GM13976 (cell line): Measurements from ENCODE around the gene MXI1.
A peak's percentile ranks its signal among the peaks of the same experiment; 100 is the strongest.

ENCODE experiments used
- DNase-seq: peaks from one replicate; pipeline ENCODE4 v3.0.0; 2012; ENCODE audit warnings: low spot score
- in situ Hi-C: fragments of 300-500 bp; cut with MboI; formaldehyde crosslinking; loops from one replicate; pipeline ENCODE4 v1.12.0; 2022; ENCODE audit warnings: low sequenced_read_pairs, mixed read lengths, inconsistent platforms; ENCODE audit not compliant: unreplicated experiment
- TF ChIP-seq, protein P1 (sequence below): IDR thresholded peaks from 2 replicates; pipeline ENCODE4 v1.5.1; 2012; ENCODE audit warnings: borderline replicate concordance, mild to moderate bottlenecking; ENCODE audit not compliant: insufficient read depth; ENCODE audit errors: extremely low read depth, missing control alignments, control extremely low read depth

Gene MXI1

DNA sequence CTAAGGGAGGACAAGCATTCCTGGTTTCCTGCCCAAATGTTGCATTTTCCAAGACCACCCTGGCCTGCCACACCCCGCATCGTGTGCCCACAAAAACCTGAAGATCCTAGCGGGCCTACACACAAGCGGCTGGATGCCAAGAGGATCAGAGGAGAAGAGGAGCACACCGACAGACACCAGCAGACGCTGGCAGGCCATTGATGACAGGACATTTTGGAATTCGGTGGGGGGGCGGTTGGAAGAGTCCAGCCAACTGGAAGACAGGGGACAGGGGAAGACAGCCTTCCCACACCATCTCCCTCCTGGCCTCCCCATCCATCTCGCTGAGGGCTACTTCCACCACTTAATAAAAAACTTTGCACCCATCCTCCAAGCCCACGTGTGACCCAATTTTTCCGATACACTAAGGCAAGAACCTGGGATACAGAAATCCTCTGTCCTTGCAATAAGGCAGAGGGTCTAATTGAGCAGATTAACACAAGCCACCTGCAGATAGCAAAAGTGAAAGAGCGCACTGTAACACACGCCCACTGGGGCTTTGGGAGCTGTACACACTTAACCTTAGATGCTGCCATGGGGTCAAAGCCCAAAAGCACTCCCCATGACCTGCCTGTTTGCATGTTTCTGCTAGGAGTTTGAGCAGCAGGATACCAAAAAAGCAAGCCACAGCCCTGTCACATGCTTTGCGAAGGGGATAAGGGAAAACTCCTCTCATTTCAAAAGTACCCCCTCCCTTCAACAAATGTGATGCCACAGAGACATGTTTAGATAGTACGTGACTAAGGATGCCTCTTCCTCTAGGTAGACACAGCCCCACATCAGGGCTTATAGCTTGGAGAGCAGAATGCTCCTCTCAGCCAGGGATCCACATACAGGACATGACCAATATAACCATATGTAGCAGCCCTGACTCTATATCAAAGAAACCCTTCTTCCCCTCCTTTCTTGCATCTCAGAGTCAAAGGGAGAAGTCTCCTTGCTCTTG, 110.8 kb downstream of the MXI1 start:
- in situ Hi-C loops = loop anchor here (25.0 kb wide), 1 partner anchor 569 kb away; no protein-coding TSS in a partner anchor
- no peak for DNase-seq
- TF ChIP-seq, protein P1, sequence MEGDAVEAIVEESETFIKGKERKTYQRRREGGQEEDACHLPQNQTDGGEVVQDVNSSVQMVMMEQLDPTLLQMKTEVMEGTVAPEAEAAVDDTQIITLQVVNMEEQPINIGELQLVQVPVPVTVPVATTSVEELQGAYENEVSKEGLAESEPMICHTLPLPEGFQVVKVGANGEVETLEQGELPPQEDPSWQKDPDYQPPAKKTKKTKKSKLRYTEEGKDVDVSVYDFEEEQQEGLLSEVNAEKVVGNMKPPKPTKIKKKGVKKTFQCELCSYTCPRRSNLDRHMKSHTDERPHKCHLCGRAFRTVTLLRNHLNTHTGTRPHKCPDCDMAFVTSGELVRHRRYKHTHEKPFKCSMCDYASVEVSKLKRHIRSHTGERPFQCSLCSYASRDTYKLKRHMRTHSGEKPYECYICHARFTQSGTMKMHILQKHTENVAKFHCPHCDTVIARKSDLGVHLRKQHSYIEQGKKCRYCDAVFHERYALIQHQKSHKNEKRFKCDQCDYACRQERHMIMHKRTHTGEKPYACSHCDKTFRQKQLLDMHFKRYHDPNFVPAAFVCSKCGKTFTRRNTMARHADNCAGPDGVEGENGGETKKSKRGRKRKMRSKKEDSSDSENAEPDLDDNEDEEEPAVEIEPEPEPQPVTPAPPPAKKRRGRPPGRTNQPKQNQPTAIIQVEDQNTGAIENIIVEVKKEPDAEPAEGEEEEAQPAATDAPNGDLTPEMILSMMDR = no peak

DNA sequence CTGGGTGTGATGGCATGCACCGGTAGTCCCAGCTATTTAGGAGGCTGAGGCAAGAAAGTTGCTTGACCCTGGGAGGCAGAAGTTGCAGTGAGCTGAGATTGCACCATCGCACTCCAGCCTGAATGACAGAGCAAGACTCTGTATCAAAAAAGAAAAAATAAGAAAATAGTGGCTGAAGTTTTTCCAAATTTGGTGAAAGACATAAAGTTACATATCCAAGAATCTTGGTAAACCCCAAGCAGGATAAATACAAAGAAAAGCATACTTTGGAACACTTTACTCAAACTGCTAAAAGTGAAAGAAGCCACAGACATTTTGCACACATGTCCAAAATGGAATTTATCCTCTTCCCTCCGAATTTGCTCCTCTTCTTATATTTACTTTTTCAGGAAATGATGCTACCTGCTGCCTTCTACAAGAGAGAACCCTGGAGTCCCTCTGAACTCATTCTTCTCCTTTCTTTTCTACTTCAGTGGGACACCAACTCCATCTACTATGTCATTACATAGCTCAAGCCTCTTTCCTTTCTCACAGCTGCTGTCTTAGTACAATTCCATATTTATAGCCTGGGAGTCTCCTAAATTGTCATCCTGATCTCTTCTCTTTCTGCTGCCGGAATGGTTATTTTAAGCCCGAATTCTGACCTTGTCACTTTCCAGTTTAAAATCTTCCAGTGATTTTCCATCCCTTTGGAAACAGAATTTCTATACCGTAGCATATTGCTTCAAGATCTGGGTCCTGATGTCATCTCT, 114.6 kb downstream of the MXI1 start:
- in situ Hi-C loops = loop anchor here (25.0 kb wide), 1 partner anchor 565 kb away; no protein-coding TSS in a partner anchor
- DNase-seq = no peak
- TF ChIP-seq, protein P1 = no peak

DNA sequence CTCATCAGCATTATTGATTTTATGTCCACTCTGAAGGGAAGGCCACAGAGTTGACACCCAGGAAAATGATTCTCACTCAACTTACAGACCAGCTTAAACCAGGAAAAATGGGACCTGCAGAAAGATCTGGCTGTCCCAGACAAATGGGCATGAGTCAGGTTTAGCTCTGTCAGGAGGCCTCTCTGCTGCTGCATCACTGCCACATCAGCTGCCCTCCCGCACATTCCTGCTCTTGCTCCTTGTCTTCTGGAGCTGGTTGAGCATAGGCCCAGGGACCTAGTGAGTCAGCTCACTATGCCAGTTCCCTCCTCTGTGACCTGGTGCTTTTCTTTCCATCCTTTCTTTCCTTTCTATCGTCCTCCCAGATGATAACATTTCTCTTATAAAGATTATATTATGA, 116.1 kb downstream of the MXI1 start:
- TF ChIP-seq, protein P1 = no peak
- in situ Hi-C loops = loop anchor here (25.0 kb wide), 1 partner anchor 564 kb away; no protein-coding TSS in a partner anchor
- no peak for DNase-seq

DNA sequence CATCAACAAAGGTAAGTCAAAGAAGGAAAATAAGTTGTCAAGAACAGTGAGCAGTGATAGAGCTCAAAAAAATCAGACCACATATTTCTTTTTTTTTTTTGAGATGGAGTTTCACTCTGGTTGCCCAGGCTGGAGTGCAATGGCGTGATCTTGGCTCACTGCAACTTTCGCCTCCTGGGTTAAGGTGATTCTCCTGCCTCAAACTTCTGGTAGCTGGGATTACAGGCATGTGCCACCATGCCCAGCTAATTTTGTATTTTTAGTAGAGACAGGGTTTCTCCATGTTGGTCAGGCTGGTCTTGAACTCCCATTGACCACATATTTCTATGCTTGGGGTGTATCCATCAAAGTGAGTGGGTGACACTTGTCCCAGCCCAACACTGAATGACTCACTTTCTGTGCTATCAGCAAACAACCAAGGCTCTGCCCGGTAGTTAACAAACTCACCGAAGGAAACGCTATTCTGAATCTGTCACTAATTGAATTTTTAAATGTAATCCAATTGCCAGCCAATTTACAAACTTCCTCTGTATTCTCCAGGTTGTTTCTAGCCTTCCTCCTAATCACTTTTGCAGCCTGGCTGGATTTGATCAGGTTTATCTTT, 116.9 kb downstream of the MXI1 start:
- DNase-seq = no peak
- in situ Hi-C loops = loop anchor here (25.0 kb wide), 1 partner anchor 563 kb away; no protein-coding TSS in a partner anchor
- TF ChIP-seq, protein P1 = no peak

DNA sequence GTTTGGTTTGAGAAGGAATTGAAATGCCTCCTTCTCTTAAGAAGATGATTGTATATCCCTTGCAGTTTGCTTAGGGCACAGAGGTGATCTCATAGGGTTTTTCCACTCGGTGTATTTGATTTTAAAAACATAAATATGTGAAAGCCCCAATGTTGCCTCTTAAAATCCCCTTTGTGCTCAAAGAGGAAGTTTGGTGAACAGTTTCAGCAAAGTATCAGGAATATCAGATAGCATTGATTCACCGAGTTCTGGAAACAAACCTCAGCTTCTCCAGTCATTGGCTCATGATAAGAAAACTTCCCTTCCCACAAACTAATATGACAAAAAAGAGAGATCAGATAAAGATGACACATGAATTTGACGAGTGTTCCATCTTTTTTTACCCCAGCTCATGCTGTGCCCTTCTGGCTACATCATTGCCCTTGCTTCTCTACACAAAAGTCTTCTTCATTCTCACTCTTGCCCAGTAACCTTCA, 117.4 kb downstream of the MXI1 start:
- peak; percentile 46 for DNase-seq
- in situ Hi-C loops = loop anchor here (25.0 kb wide), 1 partner anchor 562 kb away; no protein-coding TSS in a partner anchor
- TF ChIP-seq, protein P1 = no peak
